Tibial artery (tissue), 4 donors: ENCODE results near the gene WBP2.

Experiments
- DNase-seq, 2 donors: peaks; one replicate each; pipeline ENCODE4 v3.0.0-alpha.2; 2019
- H3K27ac ChIP-seq, 2 donors: fragments of 200-600 bp; sonication (generic) in 1 of 2; 1 replicate in 1 of 2; 2 replicates in 1 of 2; pipeline ENCODE4 v1.5.1; 2018 to 2019; ENCODE audit warnings: mild to moderate bottlenecking in 1 of 2
- H3K27me3 ChIP-seq, 2 donors: fragments of 200-600 bp; sonication (generic) in 1 of 2; one replicate each; pipeline versions ENCODE4 v1.5.1 to v1.6.0; 2016 to 2019
- H3K36me3 ChIP-seq, 3 donors: fragments of 200-600 bp; sonication (generic) in 2 of 3; one replicate each; pipeline ENCODE4 v1.5.1; 2016 to 2019; ENCODE audit warnings: mild to moderate bottlenecking in 2 of 3
- H3K4me1 ChIP-seq, 4 donors: fragments of 200-600 bp; sonication (generic) in 2 of 4; 1 replicate in 3 of 4; 2 replicates in 1 of 4; pipeline ENCODE4 v1.5.1; 2016 to 2019
- H3K4me3 ChIP-seq, 2 donors: fragments of 200-600 bp; sonication (generic) in 1 of 2; 1 replicate in 1 of 2; 2 replicates in 1 of 2; pipeline ENCODE4 v1.5.1; 2018 to 2019; ENCODE audit warnings: mild to moderate bottlenecking in 2 of 2
- H3K9me3 ChIP-seq, 3 donors: fragments of 200-600 bp; sonication (generic) in 1 of 3; one replicate each; pipeline ENCODE4 v1.5.1; 2016 to 2019
- CTCF ChIP-seq, 2 experiments: fragments of 200-600 bp in 1 of 2; fragments of 450-650 bp in 1 of 2; IDR thresholded peaks; one replicate each; pipeline ENCODE4 v1.5.1; 2017 to 2019; ENCODE audit warnings: antibody characterized with exemption in 2 of 2, mild to moderate bottlenecking in 1 of 2, moderate library complexity in 1 of 2
- intact Hi-C: fragments of 100-400 bp; cut with DNase I; formaldehyde crosslinking; loops from one replicate; pipeline ENCODE4 v1.15.0; 2023; ENCODE audit warnings: low total_unique reads

The WBP2 gene

DNA sequence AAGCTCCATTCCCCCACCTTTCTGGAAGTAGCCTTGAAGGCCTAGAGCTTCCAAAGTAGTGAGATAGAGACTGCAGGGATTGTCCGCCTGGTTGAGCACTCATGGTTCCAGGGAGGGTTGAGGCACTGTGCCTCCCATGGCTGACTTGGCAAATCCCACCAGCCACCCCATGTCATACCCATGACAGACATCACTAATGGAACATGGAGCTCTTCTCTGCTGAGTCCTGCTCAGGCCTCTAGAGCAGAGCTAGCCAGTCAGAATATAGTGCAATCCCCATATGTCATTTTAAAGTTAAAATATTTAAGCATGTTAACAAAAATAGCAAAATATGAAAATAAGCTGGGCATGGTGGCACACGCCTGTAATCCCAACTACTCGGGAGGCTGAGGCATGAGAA lies 39.7 kb downstream of the WBP2 start:
- Histone ChIP-seq H3K4me1 (peaks cover 0 to 6% (median 0%) of the 10 kb centered on the region in 4 donors), H3K9me3 (no peaks in the 10 kb centered on the region), H3K27ac (no peak overlapping the region), H3K36me3 (peaks cover 70 to 97% (median 92%) of the 10 kb centered on the region in 3 donors), H3K4me3 (no peak overlapping the region), H3K27me3 (no peaks in the 10 kb centered on the region)
- no peak for TF ChIP-seq CTCF (IDR thresholded peaks at IDR 0.05)
- DNase-seq, result no peak
- intact Hi-C loops, result no loop called here

DNA sequence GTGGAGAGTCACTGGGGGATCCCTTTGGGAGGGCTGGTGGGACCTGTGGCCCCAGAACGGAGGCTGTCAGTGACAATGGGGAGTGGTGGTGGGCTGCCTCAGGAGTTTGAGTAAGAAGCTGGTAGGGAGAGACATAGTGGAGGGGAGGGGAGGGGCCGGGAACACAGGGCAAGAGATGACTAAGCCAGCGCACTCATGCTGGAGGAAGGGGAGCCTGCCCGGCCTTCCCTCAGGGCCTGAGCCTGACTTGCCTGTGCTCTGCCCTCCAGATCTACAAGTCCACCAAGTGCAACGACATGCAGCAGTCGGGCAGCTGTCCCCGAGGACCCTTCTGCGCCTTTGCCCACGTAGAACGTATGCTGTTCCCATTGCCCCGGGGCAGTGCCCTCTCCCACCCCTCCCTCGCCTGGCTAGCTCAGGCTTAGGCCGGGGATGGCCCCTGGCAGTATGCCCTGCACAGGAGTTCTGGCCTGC lies 40.2 kb downstream of the WBP2 start:
- no peak for DNase-seq
- no peak overlapping the region for H3K27ac ChIP-seq
- no peak overlapping the region for H3K4me3 ChIP-seq
- no peaks in the 10 kb centered on the region for H3K27me3 ChIP-seq
- peaks cover 70 to 97% (median 92%) of the 10 kb centered on the region in 3 donors for H3K36me3 ChIP-seq
- peaks cover 0 to 8% (median under 1%) of the 10 kb centered on the region in 4 donors for H3K4me1 ChIP-seq
- intact Hi-C loops, result no loop called here
- no peak for TF ChIP-seq CTCF (IDR thresholded peaks at IDR 0.05)
- no peaks in the 10 kb centered on the region for H3K9me3 ChIP-seq

DNA sequence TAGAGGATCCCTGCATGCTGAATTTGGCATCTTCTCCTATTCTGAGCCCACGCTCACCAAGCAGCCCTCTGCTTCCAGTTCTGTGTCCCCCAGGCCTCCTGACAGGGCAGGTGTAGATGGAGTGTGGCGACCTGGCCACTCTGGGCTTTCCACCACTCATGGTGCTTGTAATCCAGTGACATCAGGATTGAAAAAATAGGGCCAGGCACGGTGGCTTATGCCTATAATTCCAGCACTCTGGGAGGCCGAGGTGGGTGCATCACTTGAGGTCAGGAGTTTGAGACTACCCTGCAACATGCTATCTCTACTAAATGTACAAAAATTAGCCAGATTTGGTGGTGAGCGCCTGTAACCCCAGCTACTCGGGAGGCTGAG lies 41.1 kb downstream of the WBP2 start:
- H3K27me3 ChIP-seq, result no peaks in the 10 kb centered on the region
- TF ChIP-seq CTCF (IDR thresholded peaks at IDR 0.05), result no peak
- no peak overlapping the region for H3K4me3 ChIP-seq
- peaks cover 64 to 93% (median 86%) of the 10 kb centered on the region in 3 donors for H3K36me3 ChIP-seq
- H3K27ac ChIP-seq, result no peak overlapping the region
- intact Hi-C loops, result no loop called here
- H3K9me3 ChIP-seq, result no peaks in the 10 kb centered on the region
- DNase-seq, result no peak
- peaks cover 0 to 18% (median 9%) of the 10 kb centered on the region in 4 donors for H3K4me1 ChIP-seq

- Histone ChIP-seq H3K9me3 (no peaks in the 10 kb centered on the region), H3K36me3 (peaks cover 57 to 86% (median 79%) of the 10 kb centered on the region in 3 donors), H3K27me3 (no peaks in the 10 kb centered on the region), H3K4me1 (peaks cover 0 to 24% (median 14%) of the 10 kb centered on the region in 4 donors), H3K27ac (no peak overlapping the region), H3K4me3 (no peak overlapping the region)
- peak in 1 of 2 donors; percentile 37 for DNase-seq
- no peak for TF ChIP-seq CTCF (IDR thresholded peaks at IDR 0.05)
- intact Hi-C loops, result no loop called here
Observed at GRCh38 chr17:75813081-75814020, 41.8 kb downstream of the WBP2 start.

DNA sequence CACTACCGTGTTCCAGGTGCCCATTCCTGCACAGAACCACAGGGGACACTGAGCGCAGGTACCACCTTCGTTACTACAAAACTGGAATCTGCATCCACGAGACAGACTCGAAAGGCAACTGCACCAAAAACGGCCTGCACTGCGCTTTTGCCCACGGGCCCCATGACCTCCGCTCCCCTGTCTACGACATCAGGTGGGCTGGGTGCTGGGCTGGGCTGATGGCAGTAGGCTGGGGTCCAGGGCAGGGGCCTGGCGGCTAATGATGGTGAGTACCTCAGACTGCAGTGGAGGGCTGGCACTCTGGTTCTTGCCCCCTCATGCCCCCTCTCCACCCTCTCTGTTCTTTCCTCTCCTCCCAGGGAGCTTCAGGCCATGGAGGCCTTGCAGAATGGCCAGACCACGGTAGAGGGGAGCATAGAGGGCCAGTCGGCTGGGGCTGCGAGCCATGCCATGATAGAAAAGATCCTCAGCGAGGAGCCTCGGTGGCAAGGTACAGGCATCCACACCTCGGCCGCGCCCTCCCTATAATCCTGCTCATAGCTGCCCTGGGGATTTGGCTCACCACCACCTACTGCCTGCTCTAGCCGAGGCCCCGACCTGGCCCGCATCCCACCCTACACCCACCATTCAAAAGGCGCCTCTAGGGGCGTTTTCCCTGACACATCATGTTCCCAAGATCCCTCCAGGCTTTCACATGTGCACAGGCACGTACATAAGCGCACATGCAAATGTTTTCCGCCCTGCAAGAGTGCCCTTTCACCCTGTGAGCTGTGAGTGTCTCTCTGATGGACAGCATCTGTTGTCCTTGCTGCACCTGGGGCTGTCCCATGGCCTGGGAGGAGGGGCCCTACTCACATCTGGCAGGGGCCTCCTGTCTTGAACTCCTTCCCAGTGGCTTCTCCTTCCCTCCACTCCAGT lies 42.8 kb downstream of the WBP2 start:
- Histone ChIP-seq H3K9me3 (no peaks in the 10 kb centered on the region), H3K27ac (no peak overlapping the region), H3K4me3 (no peak overlapping the region), H3K27me3 (no peaks in the 10 kb centered on the region), H3K36me3 (peaks cover 47 to 76% (median 70%) of the 10 kb centered on the region in 3 donors), H3K4me1 (peaks cover 0 to 25% (median 14%) of the 10 kb centered on the region in 4 donors)
- TF ChIP-seq CTCF (IDR thresholded peaks at IDR 0.05), result no peak
- intact Hi-C loops, result no loop called here
- no peak for DNase-seq
